ENCODE results near the gene AK9.
"Not testable (repeated sequence)": the region's sequence is repeated elsewhere in the genome, so short reads cannot be mapped to it uniquely, and the experiment has no call there.

AK9 gene

GRCh38 chr6:109690737-109691621 is at the start of gene AK9, which contains the start of gene FIG4:
Gene AK9, minus strand, starts transcription at chr6:109691202. Its CDS starts 15,457 bp downstream, at chr6:109675745.
Gene FIG4, plus strand, starts transcription at chr6:109691296. Its CDS starts 140 bp downstream, at chr6:109691436.
- peak; percentile 81 for DNase-seq

GRCh38 chr6:109740787-109741186 is 49.8 kb upstream of the AK9 start:
- DNase-seq, result no peak

- no peak for DNase-seq
Observed at GRCh38 chr6:109739686-109740085, 48.7 kb upstream of the AK9 start.

- DNase-seq, result no peak
Observed at GRCh38 chr6:109738667-109739066, 47.7 kb upstream of the AK9 start.

- no peak for DNase-seq
Observed at GRCh38 chr6:109738255-109738654, 47.3 kb upstream of the AK9 start.

GRCh38 chr6:109736273-109737025 is 45.4 kb upstream of the AK9 start:
- no peak for DNase-seq

- not testable (repeated sequence) for DNase-seq
Observed at GRCh38 chr6:109725250-109725649, 34.2 kb upstream of the AK9 start.

- DNase-seq, result no peak
Observed at GRCh38 chr6:109722564-109723254, 31.7 kb upstream of the AK9 start.

GRCh38 chr6:109722011-109722410 is 31.0 kb upstream of the AK9 start:
- no peak for DNase-seq

GRCh38 chr6:109720311-109720710 is 29.3 kb upstream of the AK9 start:
- DNase-seq, result no peak

GRCh38 chr6:109718991-109719390 is 28.0 kb upstream of the AK9 start:
- no peak for DNase-seq

GRCh38 chr6:109717971-109718370 is 27.0 kb upstream of the AK9 start:
- no peak for DNase-seq

GRCh38 chr6:109715616-109716015 is 24.6 kb upstream of the AK9 start:
- DNase-seq, result no peak

- no peak for DNase-seq
Observed at GRCh38 chr6:109714611-109715010, 23.6 kb upstream of the AK9 start.

GRCh38 chr6:109714166-109714565 is 23.2 kb upstream of the AK9 start:
- no peak for DNase-seq

- no peak for DNase-seq
Observed at GRCh38 chr6:109713097-109713496, 22.1 kb upstream of the AK9 start.

- DNase-seq, result not testable (repeated sequence)
Observed at GRCh38 chr6:109708099-109708498, 17.1 kb upstream of the AK9 start.

- no peak for DNase-seq
Observed at GRCh38 chr6:109706513-109706912, 15.5 kb upstream of the AK9 start.

GRCh38 chr6:109705258-109705657 is 14.3 kb upstream of the AK9 start:
- peak; percentile 78 for DNase-seq

- no peak for DNase-seq
Observed at GRCh38 chr6:109702791-109703190, 11.8 kb upstream of the AK9 start.

- DNase-seq, result no peak
Observed at GRCh38 chr6:109701774-109702173, 10.8 kb upstream of the AK9 start.

GRCh38 chr6:109701221-109701620 is 10.2 kb upstream of the AK9 start:
- DNase-seq, result no peak

GRCh38 chr6:109696355-109696754 is 5.4 kb upstream of the AK9 start:
- no peak for DNase-seq

Measured in NCI-H2107 (cell line).